Lower leg skin (tissue), 3 donors: ENCODE results near the gene FXYD5.

ENCODE experiments used
- POLR2A ChIP-seq, 2 donors: fragments of 450-650 bp; IDR thresholded peaks; one replicate each; pipeline ENCODE4 v1.6.1; 2016 to 2017; ENCODE audit warnings: antibody characterized with exemption in 2 of 2, mild to moderate bottlenecking in 1 of 2, moderate library complexity in 1 of 2
- TF ChIP-seq, protein P1 (sequence below), 3 donors: fragments of 450-650 bp; IDR thresholded peaks; one replicate each; pipeline ENCODE4 v1.5.1; 2016; ENCODE audit warnings: antibody characterized with exemption in 3 of 3, mild to moderate bottlenecking in 3 of 3, moderate library complexity in 2 of 3

DNA sequence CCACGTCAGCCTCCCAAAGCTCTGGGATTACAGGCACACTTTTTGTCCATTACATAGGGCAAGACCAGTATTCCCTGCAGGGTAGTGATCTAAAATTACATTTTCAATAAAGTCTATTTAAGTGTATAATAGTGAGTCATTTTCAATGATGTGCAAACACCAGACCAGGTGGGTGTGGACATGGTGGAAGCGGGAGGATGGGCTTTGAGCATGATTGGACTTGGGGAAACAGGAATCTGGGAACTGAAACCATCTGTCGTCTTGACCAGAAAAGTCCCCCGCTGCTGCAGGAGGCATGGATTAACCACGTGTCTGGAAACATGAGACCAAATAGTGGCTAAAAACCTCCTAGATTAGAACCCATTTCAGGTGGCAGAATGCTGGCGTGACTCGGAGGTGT lies 34.0 kb upstream of the FXYD5 start:
- TF ChIP-seq, protein P1, sequence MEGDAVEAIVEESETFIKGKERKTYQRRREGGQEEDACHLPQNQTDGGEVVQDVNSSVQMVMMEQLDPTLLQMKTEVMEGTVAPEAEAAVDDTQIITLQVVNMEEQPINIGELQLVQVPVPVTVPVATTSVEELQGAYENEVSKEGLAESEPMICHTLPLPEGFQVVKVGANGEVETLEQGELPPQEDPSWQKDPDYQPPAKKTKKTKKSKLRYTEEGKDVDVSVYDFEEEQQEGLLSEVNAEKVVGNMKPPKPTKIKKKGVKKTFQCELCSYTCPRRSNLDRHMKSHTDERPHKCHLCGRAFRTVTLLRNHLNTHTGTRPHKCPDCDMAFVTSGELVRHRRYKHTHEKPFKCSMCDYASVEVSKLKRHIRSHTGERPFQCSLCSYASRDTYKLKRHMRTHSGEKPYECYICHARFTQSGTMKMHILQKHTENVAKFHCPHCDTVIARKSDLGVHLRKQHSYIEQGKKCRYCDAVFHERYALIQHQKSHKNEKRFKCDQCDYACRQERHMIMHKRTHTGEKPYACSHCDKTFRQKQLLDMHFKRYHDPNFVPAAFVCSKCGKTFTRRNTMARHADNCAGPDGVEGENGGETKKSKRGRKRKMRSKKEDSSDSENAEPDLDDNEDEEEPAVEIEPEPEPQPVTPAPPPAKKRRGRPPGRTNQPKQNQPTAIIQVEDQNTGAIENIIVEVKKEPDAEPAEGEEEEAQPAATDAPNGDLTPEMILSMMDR (IDR thresholded peaks at IDR 0.05): no peak
- TF ChIP-seq POLR2A (IDR thresholded peaks at IDR 0.05): no peak
